Testis (tissue), 3 donors: ENCODE data around the gene NYAP2. TPM values are rescaled to one million over a fixed set of nuclear protein-coding genes. Genes with fewer than 3 reads are reported as not detected.

Source experiments
- DNase-seq: peaks from one replicate; pipeline ENCODE4 v3.0.0-alpha.2; 2019
- H3K27ac ChIP-seq, 2 donors: fragments of 200-600 bp; sonication (generic); one replicate each; pipeline ENCODE4 v1.5.1; 2019
- H3K27me3 ChIP-seq: fragments of 200-600 bp; sonication (generic); one replicate; pipeline ENCODE4 v1.5.1; 2019
- H3K36me3 ChIP-seq: fragments of 200-600 bp; sonication (generic); one replicate; pipeline ENCODE4 v1.5.1; 2017; ENCODE audit warnings: low read depth; ENCODE audit errors: missing control alignments
- H3K4me1 ChIP-seq: fragments of 200-600 bp; sonication (generic); one replicate; pipeline ENCODE4 v1.5.1; 2019
- H3K4me3 ChIP-seq, 2 donors: fragments of 200-600 bp; sonication (generic); one replicate each; pipeline ENCODE4 v1.5.1; 2017 to 2019
- H3K9me3 ChIP-seq: fragments of 200-600 bp; sonication (generic); one replicate; pipeline ENCODE4 v1.5.1; 2017
- CTCF ChIP-seq, 3 experiments: fragments of 450-650 bp in 2 of 3; fragments of 200-600 bp in 1 of 3; sonication (generic) in 1 of 3; IDR thresholded peaks; one replicate each; pipeline ENCODE4 v1.5.1; 2016 to 2019; ENCODE audit warnings: antibody characterized with exemption in 3 of 3, mild to moderate bottlenecking in 2 of 3, moderate library complexity in 1 of 3
- POLR2A ChIP-seq: fragments of 450-650 bp; IDR thresholded peaks from one replicate; pipeline ENCODE4 v1.6.1; 2017; ENCODE audit warnings: antibody characterized with exemption, mild to moderate bottlenecking, moderate library complexity
- WGBS, 2 donors: methylation state at CpG; one replicate each; pipeline ENCODE4 v1.1.5; 2018; 5-methylcytosine and 5-hydroxymethylcytosine counted together
- intact Hi-C: fragments of 100-400 bp; cut with DNase I; formaldehyde crosslinking; loops from one replicate; pipeline ENCODE4 v1.15.1; 2023; ENCODE audit warnings: low total_unique reads
- polyA plus RNA-seq: library from polyadenylated mRNA; stranded (reverse); fragments of 350-450 nt; fragmentation: Illumina TruSeq; extraction: RNeasy Lipid Tissue Mini Kit (QIAGEN cat#74804); gene quantifications from one replicate; pipeline ENCODE4 v1.2.3, GENCODE V29; 2014; ENCODE audit warnings: low read depth, low replicate concordance; ENCODE audit not compliant: insufficient read depth
- total RNA-seq, 2 donors: library from RNA; depleted of rRNA; stranded (reverse); fragments of >200 nt; gene quantifications; one replicate each; pipeline ENCODE4 v1.2.3, GENCODE V29; 2016

Gene NYAP2
- total and polyA plus RNA-seq, 3 donors from 2014 or later = 0.17 to 0.25 (median 0.24) TPM

GRCh38 chr2:225466891-225467604 is 67.5 kb downstream of the NYAP2 start:
- Histone ChIP-seq H3K4me3 (no peak overlapping the region), H3K4me1 (no peaks in the 10 kb centered on the region), H3K9me3 (no peaks in the 10 kb centered on the region), H3K36me3 (no peaks in the 10 kb centered on the region), H3K27me3 (no peaks in the 10 kb centered on the region), H3K27ac (no peak overlapping the region)
- 72 to 80% methylated on average over 9 of the region's 9 CpGs for WGBS, 2 donors
- no peak for DNase-seq
- intact Hi-C loops = no loop called here
- TF ChIP-seq POLR2A (no peak), CTCF (IDR thresholded peaks at IDR 0.05) (no peak)

GRCh38 chr2:225468131-225468530 is 68.6 kb downstream of the NYAP2 start:
- no peak for TF ChIP-seq POLR2A
- no peak for TF ChIP-seq CTCF (IDR thresholded peaks at IDR 0.05)
- WGBS, 2 donors = 30 to 36% methylated on average over 2 of the region's 2 CpGs
- no peak for DNase-seq
- Histone ChIP-seq H3K9me3 (no peaks in the 10 kb centered on the region), H3K36me3 (no peaks in the 10 kb centered on the region), H3K27me3 (no peaks in the 10 kb centered on the region), H3K4me3 (no peak overlapping the region), H3K27ac (no peak overlapping the region), H3K4me1 (no peaks in the 10 kb centered on the region)
- intact Hi-C loops = no loop called here

- no peak overlapping the region for H3K4me3 ChIP-seq
- no peak overlapping the region for H3K27ac ChIP-seq
- no peak for DNase-seq
- TF ChIP-seq POLR2A (no peak), CTCF (IDR thresholded peaks at IDR 0.05) (no peak)
- 80 to 83% methylated on average over 3 of the region's 3 CpGs for WGBS, 2 donors
- H3K27me3 ChIP-seq = no peaks in the 10 kb centered on the region
- H3K4me1 ChIP-seq = no peaks in the 10 kb centered on the region
- no peaks in the 10 kb centered on the region for H3K9me3 ChIP-seq
- intact Hi-C loops = no loop called here
- H3K36me3 ChIP-seq = no peaks in the 10 kb centered on the region
Measured at GRCh38 chr2:225471039-225471438, 71.5 kb downstream of the NYAP2 start.

- Histone ChIP-seq H3K4me1 (no peaks in the 10 kb centered on the region), H3K9me3 (no peaks in the 10 kb centered on the region), H3K4me3 (no peak overlapping the region), H3K27me3 (no peaks in the 10 kb centered on the region), H3K36me3 (no peaks in the 10 kb centered on the region), H3K27ac (no peak overlapping the region)
- TF ChIP-seq POLR2A (no peak), CTCF (IDR thresholded peaks at IDR 0.05) (no peak)
- intact Hi-C loops = no loop called here
- DNase-seq = no peak
- 59 to 71% methylated on average over 2 of the region's 2 CpGs for WGBS, 2 donors
Measured at GRCh38 chr2:225471482-225471881, 72.0 kb downstream of the NYAP2 start.

GRCh38 chr2:225472161-225472560 is 72.7 kb downstream of the NYAP2 start:
- no peak for TF ChIP-seq CTCF (IDR thresholded peaks at IDR 0.05)
- TF ChIP-seq POLR2A = no peak
- WGBS, 2 donors = 76 to 89% methylated on average over 2 of the region's 2 CpGs
- Histone ChIP-seq H3K4me1 (no peaks in the 10 kb centered on the region), H3K9me3 (no peaks in the 10 kb centered on the region), H3K4me3 (no peak overlapping the region), H3K27ac (no peak overlapping the region), H3K36me3 (no peaks in the 10 kb centered on the region), H3K27me3 (no peaks in the 10 kb centered on the region)
- DNase-seq = no peak
- intact Hi-C loops = no loop called here
